ENCODE measurements around the gene APOC1.

DNA sequence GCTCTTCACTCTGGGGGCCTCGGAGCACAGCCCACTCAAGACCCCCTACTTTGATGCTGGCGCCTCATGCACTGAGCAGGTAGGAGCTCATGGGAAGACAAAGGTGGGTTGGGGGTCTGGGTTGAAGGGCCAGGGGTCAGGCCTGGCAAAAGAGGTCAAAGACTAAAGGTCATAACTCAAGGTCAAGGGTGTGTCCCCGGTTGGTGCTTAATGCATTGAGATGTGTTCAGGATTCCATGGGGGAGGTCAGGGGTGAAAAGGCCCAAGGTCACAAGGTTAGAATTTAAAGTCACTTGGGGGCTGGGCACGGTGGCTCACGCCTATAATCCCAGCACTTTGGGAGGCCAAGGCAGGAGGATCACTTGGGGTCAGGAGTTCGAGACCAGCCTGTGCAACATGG, 28.3 kb upstream of the APOC1 start:
- TF ChIP-seq ZNF384 (IDR thresholded peaks at IDR 0.05), result no peak
- no peak for TF ChIP-seq ELF4 (IDR thresholded peaks at IDR 0.05)

All from HEK293T (cell line).